SK-N-MC (cell line): Measurements from ENCODE around the gene TRPM1.

Source experiments
- DNase-seq: peaks from one replicate; pipeline ENCODE4 v3.0.0-alpha.2; 2011; ENCODE audit warnings: low read depth, low spot score
- H3K27ac ChIP-seq: fragments of 200-600 bp; sonication (generic); 2 replicates; pipeline ENCODE4 v1.5.1; 2016; ENCODE audit warnings: mixed run types
- H3K36me3 ChIP-seq: fragments of 200-600 bp; sonication (generic); 2 replicates; pipeline ENCODE4 v1.6.1; 2017; ENCODE audit warnings: antibody characterized with exemption, low read length, mixed read lengths; ENCODE audit not compliant: insufficient read depth
- H3K4me3 ChIP-seq: fragments of 200-600 bp; sonication (generic); 2 replicates; pipeline ENCODE4 v1.5.1; 2016
- H3K9ac ChIP-seq: fragments of 200-600 bp; sonication (generic); 2 replicates; pipeline ENCODE4 v1.8.0; 2017; ENCODE audit warnings: mixed run types, mixed read lengths; ENCODE audit not compliant: insufficient read length
- H3K9me3 ChIP-seq: fragments of 200-600 bp; sonication (generic); 2 replicates; pipeline ENCODE4 v1.6.1; 2017; ENCODE audit warnings: low read depth, mild to moderate bottlenecking, antibody characterized with exemption, low read length, moderate library complexity, mixed read lengths
- EZH2 ChIP-seq: fragments of 200-600 bp; sonication (generic); IDR thresholded peaks from one replicate; pipeline ENCODE4 v1.6.1; 2017; ENCODE audit warnings: antibody characterized with exemption
- FOXP2 ChIP-seq: optimal IDR thresholded peaks from 2 replicates; pipeline ENCODE3; 2011; ENCODE audit warnings: mild to moderate bottlenecking, moderate library complexity; ENCODE audit not compliant: insufficient read depth; ENCODE audit errors: extremely low read length, control extremely low read depth
- POLR2AphosphoS5 ChIP-seq: IDR thresholded peaks from 2 replicates; pipeline ENCODE4 v1.6.1; 2012; ENCODE audit warnings: mild to moderate bottlenecking, low read depth, low read length, borderline replicate concordance

The TRPM1 gene

DNA sequence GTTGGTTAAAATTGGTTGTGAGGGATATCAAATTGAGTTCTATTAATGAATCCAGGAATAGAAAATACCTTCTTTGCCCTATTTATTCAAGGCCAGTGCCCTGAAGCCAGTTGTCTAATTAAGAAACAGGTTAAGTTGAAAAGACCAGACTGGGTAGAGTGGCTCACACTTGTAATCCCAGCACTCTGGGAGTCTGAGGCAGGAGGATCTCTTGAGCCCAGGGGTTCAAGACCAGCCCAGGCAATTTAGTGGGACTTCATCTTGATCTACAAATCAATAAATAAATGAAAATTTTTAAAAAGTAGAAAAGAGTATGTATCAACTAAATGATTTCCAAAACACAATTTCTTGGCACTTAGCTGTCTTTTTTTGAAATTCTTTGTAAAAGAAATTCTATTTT lies 40.3 kb upstream of the TRPM1 start:
- Histone ChIP-seq H3K27ac (no peak overlapping the region), H3K9me3 (no peaks in the 10 kb centered on the region), H3K36me3 (no peaks in the 10 kb centered on the region), H3K4me3 (no peak overlapping the region), H3K9ac (no peak overlapping the region)
- no peak for DNase-seq
- TF ChIP-seq POLR2AphosphoS5 = no peak
- no peak for TF ChIP-seq EZH2
- TF ChIP-seq FOXP2 = no peak

DNA sequence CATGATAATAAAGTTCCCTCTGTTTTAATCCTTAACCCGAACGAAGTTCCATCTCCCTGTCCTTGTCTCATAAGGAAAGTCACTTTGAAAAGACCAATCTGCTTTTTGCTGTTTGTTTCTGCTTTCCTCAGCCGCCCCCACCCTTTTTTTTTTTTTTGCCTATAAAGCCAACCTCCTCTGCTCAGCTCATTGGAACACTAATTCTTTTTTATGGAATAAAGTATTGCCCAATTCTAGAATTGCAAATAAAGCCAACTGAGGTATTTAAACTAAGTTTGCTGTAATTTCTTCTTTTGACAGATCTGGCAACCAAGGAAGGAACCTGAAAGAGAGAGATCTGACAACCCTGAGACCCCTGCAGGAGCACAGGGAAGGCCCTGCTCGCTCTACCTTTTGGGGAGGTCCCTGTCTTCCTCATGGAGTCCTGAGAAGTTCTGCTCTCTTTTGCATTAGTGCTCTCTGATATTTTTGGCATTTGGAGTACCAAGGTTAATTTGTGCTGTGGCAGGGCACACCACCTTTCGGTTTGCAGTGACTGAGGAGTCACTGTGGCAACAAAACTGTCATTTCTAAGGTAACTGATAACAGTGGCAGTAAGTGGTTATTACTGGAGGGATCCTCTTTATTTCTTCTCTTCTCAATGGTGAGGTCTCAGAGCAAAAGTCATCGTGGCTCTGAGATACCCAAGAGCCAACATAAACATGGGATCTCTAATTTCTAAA lies 35.2 kb upstream of the TRPM1 start:
- DNase-seq = no peak
- Histone ChIP-seq H3K9ac (no peak overlapping the region), H3K36me3 (no peaks in the 10 kb centered on the region), H3K4me3 (no peak overlapping the region), H3K9me3 (no peaks in the 10 kb centered on the region), H3K27ac (no peak overlapping the region)
- TF ChIP-seq FOXP2 = no peak
- TF ChIP-seq EZH2 = no peak
- TF ChIP-seq POLR2AphosphoS5 = no peak

- no peaks in the 10 kb centered on the region for H3K9me3 ChIP-seq
- no peak overlapping the region for H3K4me3 ChIP-seq
- H3K27ac ChIP-seq = no peak overlapping the region
- TF ChIP-seq EZH2 (no peak), FOXP2 (no peak), POLR2AphosphoS5 (no peak)
- no peak for DNase-seq
- no peak overlapping the region for H3K9ac ChIP-seq
- no peaks in the 10 kb centered on the region for H3K36me3 ChIP-seq
Observed at GRCh38 chr15:31136016-31136415, 34.5 kb upstream of the TRPM1 start.

GRCh38 chr15:31135523-31135922 lies 34.0 kb upstream of the TRPM1 start:
- H3K4me3 ChIP-seq = no peak overlapping the region
- no peak overlapping the region for H3K27ac ChIP-seq
- no peaks in the 10 kb centered on the region for H3K9me3 ChIP-seq
- H3K36me3 ChIP-seq = no peaks in the 10 kb centered on the region
- no peak overlapping the region for H3K9ac ChIP-seq
- DNase-seq = no peak
- TF ChIP-seq EZH2 (no peak), FOXP2 (no peak), POLR2AphosphoS5 (no peak)

DNA sequence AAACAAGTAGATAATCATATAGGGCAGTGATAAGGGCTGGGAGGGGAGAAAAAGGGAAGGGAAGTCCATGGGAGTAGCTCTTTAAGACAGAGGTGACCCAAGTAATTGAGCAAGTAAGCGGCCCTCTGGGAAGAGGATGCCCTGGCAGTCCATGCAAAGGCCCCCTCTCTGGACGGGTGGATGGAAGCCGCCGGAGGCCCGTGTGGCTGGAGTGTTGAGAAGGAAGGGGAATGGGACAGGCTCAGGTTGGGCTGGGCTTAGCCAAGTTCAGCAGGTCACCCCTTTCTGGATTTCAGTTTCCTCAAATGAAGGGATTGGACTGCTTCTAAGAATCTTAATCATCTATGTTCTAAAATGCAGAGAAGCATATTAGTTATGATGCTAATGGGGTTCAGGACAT lies 32.4 kb upstream of the TRPM1 start:
- DNase-seq = no peak
- H3K9ac ChIP-seq = no peak overlapping the region
- TF ChIP-seq FOXP2 (no peak), POLR2AphosphoS5 (no peak)
- no peaks in the 10 kb centered on the region for H3K36me3 ChIP-seq
- no peak overlapping the region for H3K27ac ChIP-seq
- no peak overlapping the region for H3K4me3 ChIP-seq
- no peaks in the 10 kb centered on the region for H3K9me3 ChIP-seq

- Histone ChIP-seq H3K9me3 (no peaks in the 10 kb centered on the region), H3K27ac (no peak overlapping the region), H3K4me3 (no peak overlapping the region), H3K9ac (no peak overlapping the region), H3K36me3 (no peaks in the 10 kb centered on the region)
- TF ChIP-seq FOXP2 = no peak
- no peak for TF ChIP-seq EZH2
- no peak for TF ChIP-seq POLR2AphosphoS5
- DNase-seq = no peak
Observed at GRCh38 chr15:31131853-31132375, 30.4 kb upstream of the TRPM1 start.

DNA sequence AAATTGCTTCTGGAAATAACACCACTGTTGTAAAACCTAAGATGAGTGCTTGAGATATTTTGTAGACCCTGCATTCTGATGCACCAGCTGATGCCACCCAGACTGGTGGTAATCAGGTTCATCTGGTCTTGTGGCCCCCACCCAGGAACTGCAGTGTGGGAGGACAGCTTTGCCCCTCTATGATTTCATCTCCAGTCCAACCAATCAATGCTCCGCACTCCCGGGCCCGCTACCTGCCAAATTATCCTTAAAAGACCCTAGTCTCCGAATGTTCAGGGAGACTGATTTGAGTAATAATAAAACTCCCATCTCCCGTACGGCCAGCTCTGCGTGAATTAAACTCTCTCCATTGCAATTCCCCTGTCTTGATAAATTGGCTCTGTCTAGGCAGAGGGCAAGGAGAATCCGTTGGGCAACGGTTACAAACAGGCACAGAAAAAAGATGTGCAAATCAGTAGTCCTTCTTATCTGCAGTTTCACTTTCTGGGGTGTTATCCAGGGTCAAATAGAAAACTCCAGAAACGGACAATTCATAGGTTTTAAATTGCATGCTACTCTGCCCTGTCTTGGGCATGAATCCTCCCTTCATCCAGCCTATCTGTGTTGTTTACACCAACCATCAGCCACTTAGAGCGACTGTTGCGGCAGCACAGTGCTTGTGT lies 29.2 kb upstream of the TRPM1 start:
- no peak for DNase-seq
- H3K27ac ChIP-seq = no peak overlapping the region
- no peaks in the 10 kb centered on the region for H3K36me3 ChIP-seq
- H3K9ac ChIP-seq = no peak overlapping the region
- H3K4me3 ChIP-seq = no peak overlapping the region
- TF ChIP-seq POLR2AphosphoS5 (no peak), FOXP2 (no peak), EZH2 (no peak)
- no peaks in the 10 kb centered on the region for H3K9me3 ChIP-seq

DNA sequence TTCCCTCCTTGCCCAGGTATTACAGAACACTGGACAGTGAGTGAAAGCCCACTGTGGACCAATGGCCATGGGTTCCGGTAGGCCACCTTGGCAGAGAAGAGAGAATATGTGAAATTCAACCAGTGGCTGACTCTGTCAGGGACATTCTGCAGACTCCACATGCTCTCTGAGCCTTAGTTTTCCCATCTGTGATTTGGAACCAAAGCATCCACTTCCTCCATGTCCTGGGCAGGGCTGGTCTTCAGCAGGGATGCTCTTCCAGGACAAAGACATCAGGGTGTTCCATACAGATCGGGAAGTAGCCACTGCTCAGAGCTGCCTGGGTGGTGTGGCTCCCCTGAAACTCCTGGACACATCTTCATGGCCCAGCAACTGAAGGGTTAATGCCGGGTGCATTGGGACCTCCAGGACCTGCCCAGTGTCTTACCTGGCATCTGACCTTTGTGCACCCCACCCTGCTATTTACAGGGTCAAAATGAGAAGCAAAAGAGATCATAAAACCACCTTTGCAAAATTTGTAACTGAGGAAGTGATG lies 28.3 kb upstream of the TRPM1 start:
- Histone ChIP-seq H3K9ac (no peak overlapping the region), H3K9me3 (no peaks in the 10 kb centered on the region), H3K36me3 (no peaks in the 10 kb centered on the region), H3K4me3 (no peak overlapping the region), H3K27ac (no peak overlapping the region)
- TF ChIP-seq FOXP2 (no peak), POLR2AphosphoS5 (no peak), EZH2 (no peak)
- no peak for DNase-seq
